Measurements from ENCODE around the gene IFIT1.

- TF ChIP-seq POLR2A (IDR thresholded peaks at IDR 0.05; ENCODE audit: low read length) (peak; percentile 40), GATA1 (IDR thresholded peaks at IDR 0.05; ENCODE audit: low read depth, low read length) (no peak)
These were observed 21.9 kb downstream of the IFIT1 start, which contains the start of gene IFIT5 for GRCh38 chr10:89414146-89414878.
